IPS-15b (cell line): ENCODE results near the gene OR11A1.

Experiments
- H3K27me3 ChIP-seq: one replicate; pipeline ENCODE4 v1.6.1; 2013; ENCODE audit warnings: low read length; ENCODE audit not compliant: control insufficient read depth, insufficient read depth
- H3K36me3 ChIP-seq: one replicate; pipeline ENCODE4 v1.6.1; 2013; ENCODE audit warnings: low read length; ENCODE audit not compliant: control insufficient read depth, insufficient read depth
- H3K4me1 ChIP-seq: one replicate; pipeline ENCODE4 v1.6.1; 2013; ENCODE audit warnings: mild to moderate bottlenecking, low read length; ENCODE audit not compliant: control insufficient read depth, insufficient read depth
- H3K4me3 ChIP-seq: one replicate; pipeline ENCODE4 v1.5.1; 2013; ENCODE audit warnings: low read depth, low read length
- H3K9ac ChIP-seq: one replicate; pipeline ENCODE4 v1.6.1; 2013; ENCODE audit warnings: low read depth, mild to moderate bottlenecking, low read length
- H3K9me3 ChIP-seq: one replicate; pipeline ENCODE4 v1.6.1; 2013; ENCODE audit warnings: mild to moderate bottlenecking, low read length; ENCODE audit not compliant: control insufficient read depth, insufficient read depth

Gene OR11A1

GRCh38 chr6:29456971-29457370 is at the start of gene OR11A1, which contains the start of gene OR2H1:
OR11A1 (minus strand) TSS chr6:29457071; CDS start chr6:29427641, 29,430 bp downstream.
OR2H1 (plus strand) TSS chr6:29457155; CDS start chr6:29461770, 4,615 bp downstream.
- H3K27me3 ChIP-seq: no peaks in the 10 kb centered on the region
- H3K4me1 ChIP-seq: no peaks in the 10 kb centered on the region
- H3K36me3 ChIP-seq: no peaks in the 10 kb centered on the region
- H3K9ac ChIP-seq: no peak within 1 kb of the TSS
- no peaks in the 10 kb centered on the region for H3K9me3 ChIP-seq
- H3K4me3 ChIP-seq: no peak within 1 kb of the TSS

- H3K9me3 ChIP-seq: no peaks in the 10 kb centered on the region
- H3K9ac ChIP-seq: no peak overlapping the region
- H3K36me3 ChIP-seq: no peaks in the 10 kb centered on the region
- H3K27me3 ChIP-seq: no peaks in the 10 kb centered on the region
- no peaks in the 10 kb centered on the region for H3K4me1 ChIP-seq
- H3K4me3 ChIP-seq: no peak overlapping the region
Measured at GRCh38 chr6:29506446-29507067, 49.7 kb upstream of the OR11A1 start.

- Histone ChIP-seq H3K9ac (no peak overlapping the region), H3K4me3 (no peak overlapping the region), H3K27me3 (no peaks in the 10 kb centered on the region), H3K36me3 (no peaks in the 10 kb centered on the region), H3K4me1 (no peaks in the 10 kb centered on the region), H3K9me3 (no peaks in the 10 kb centered on the region)
Measured at GRCh38 chr6:29505808-29506207, 48.9 kb upstream of the OR11A1 start.

- Histone ChIP-seq H3K4me3 (no peak overlapping the region), H3K9me3 (no peaks in the 10 kb centered on the region), H3K9ac (no peak overlapping the region), H3K36me3 (no peaks in the 10 kb centered on the region), H3K27me3 (no peaks in the 10 kb centered on the region), H3K4me1 (no peaks in the 10 kb centered on the region)
Measured at GRCh38 chr6:29504961-29505360, 48.1 kb upstream of the OR11A1 start.

GRCh38 chr6:29502597-29502996 is 45.7 kb upstream of the OR11A1 start:
- Histone ChIP-seq H3K4me1 (no peaks in the 10 kb centered on the region), H3K4me3 (no peak overlapping the region), H3K9me3 (no peaks in the 10 kb centered on the region), H3K36me3 (no peaks in the 10 kb centered on the region), H3K9ac (no peak overlapping the region), H3K27me3 (no peaks in the 10 kb centered on the region)

GRCh38 chr6:29502181-29502580 is 45.3 kb upstream of the OR11A1 start:
- H3K36me3 ChIP-seq: no peaks in the 10 kb centered on the region
- H3K4me3 ChIP-seq: no peak overlapping the region
- no peaks in the 10 kb centered on the region for H3K4me1 ChIP-seq
- no peaks in the 10 kb centered on the region for H3K27me3 ChIP-seq
- no peaks in the 10 kb centered on the region for H3K9me3 ChIP-seq
- H3K9ac ChIP-seq: no peak overlapping the region

- Histone ChIP-seq H3K9me3 (no peaks in the 10 kb centered on the region), H3K27me3 (no peaks in the 10 kb centered on the region), H3K4me3 (no peak overlapping the region), H3K9ac (no peak overlapping the region), H3K4me1 (no peaks in the 10 kb centered on the region), H3K36me3 (no peaks in the 10 kb centered on the region)
Measured at GRCh38 chr6:29501106-29501505, 44.2 kb upstream of the OR11A1 start.

- no peaks in the 10 kb centered on the region for H3K27me3 ChIP-seq
- no peaks in the 10 kb centered on the region for H3K36me3 ChIP-seq
- H3K9ac ChIP-seq: no peak overlapping the region
- no peak overlapping the region for H3K4me3 ChIP-seq
- no peaks in the 10 kb centered on the region for H3K9me3 ChIP-seq
- no peaks in the 10 kb centered on the region for H3K4me1 ChIP-seq
Measured at GRCh38 chr6:29500594-29500993, 43.7 kb upstream of the OR11A1 start.

- H3K27me3 ChIP-seq: no peaks in the 10 kb centered on the region
Measured at GRCh38 chr6:29499704-29500103, 42.8 kb upstream of the OR11A1 start.

GRCh38 chr6:29496961-29497360 is 40.1 kb upstream of the OR11A1 start:
- Histone ChIP-seq H3K9ac (no peak overlapping the region), H3K36me3 (no peaks in the 10 kb centered on the region), H3K9me3 (no peaks in the 10 kb centered on the region), H3K4me3 (no peak overlapping the region), H3K4me1 (no peaks in the 10 kb centered on the region), H3K27me3 (no peaks in the 10 kb centered on the region)

More at GRCh38 chr6:29499704-29500103, 42.8 kb upstream of the OR11A1 start:
- Histone ChIP-seq H3K4me1 (no peaks in the 10 kb centered on the region), H3K9me3 (no peaks in the 10 kb centered on the region), H3K9ac (no peak overlapping the region), H3K36me3 (no peaks in the 10 kb centered on the region), H3K4me3 (no peak overlapping the region)

- H3K36me3 ChIP-seq: no peaks in the 10 kb centered on the region
- no peak overlapping the region for H3K9ac ChIP-seq
- H3K4me1 ChIP-seq: no peaks in the 10 kb centered on the region
- H3K27me3 ChIP-seq: no peaks in the 10 kb centered on the region
- no peaks in the 10 kb centered on the region for H3K9me3 ChIP-seq
- H3K4me3 ChIP-seq: no peak overlapping the region
Measured at GRCh38 chr6:29495571-29495970, 38.7 kb upstream of the OR11A1 start.

GRCh38 chr6:29494131-29494530 is 37.3 kb upstream of the OR11A1 start:
- H3K4me1 ChIP-seq: no peaks in the 10 kb centered on the region
- no peaks in the 10 kb centered on the region for H3K9me3 ChIP-seq
- H3K36me3 ChIP-seq: no peaks in the 10 kb centered on the region
- no peak overlapping the region for H3K9ac ChIP-seq
- no peak overlapping the region for H3K4me3 ChIP-seq
- H3K27me3 ChIP-seq: no peaks in the 10 kb centered on the region
